GM12878 (cell line): ENCODE data around the gene CYSTM1. TPM values are rescaled to one million over a fixed set of nuclear protein-coding genes. Genes with fewer than 3 reads are reported as not detected.
A peak's percentile ranks its signal among the peaks of the same experiment; 100 is the strongest.

ENCODE experiments used
- ATAC-seq: fragments of 200-7000 bp; cut with Tn5 transposase; 3 replicates; pipeline ENCODE4 v1.9.1; 2020; ENCODE audit warnings: mild to moderate bottlenecking, moderate library complexity
- BruUV-seq: library from RNA; stranded (reverse); fragments of 400-500 nt; replicated peaks from 2 replicates; lab custom pipeline; 2021; lab: Mats Ljungman, UMichigan
- CTCF ChIA-PET: fragments of 300-600 bp; sonication (Branson Sonifier 250); formaldehyde crosslinking; extraction: SDS; loops from one replicate; lab custom pipeline; 2021; ENCODE audit warnings: inconsistent platforms; lab: Yijun Ruan, JAX
- POLR2A ChIA-PET: fragments of 350-600 bp; formaldehyde crosslinking; extraction: SDS; loops from one replicate; lab custom pipeline; 2021; ENCODE audit warnings: inconsistent platforms; lab: Charles Lee
- RAD21 ChIA-PET: fragments of 300-600 bp; sonication (Branson Sonifier 250); formaldehyde crosslinking; loops from one replicate; lab custom pipeline; 2023; ENCODE audit warnings: antibody characterized with exemption; ENCODE audit not compliant: unreplicated experiment; lab: Charles Lee
- SMC1A ChIA-PET: fragments of 300-600 bp; sonication (Branson Sonifier 250); formaldehyde crosslinking; loops from one replicate; lab custom pipeline; 2023; ENCODE audit not compliant: unreplicated experiment, uncharacterized antibody; lab: Charles Lee
- DNase-seq: peaks from one replicate; pipeline ENCODE4 v3.0.0-alpha.2; 2011; ENCODE audit warnings: low read depth, low spot score
- FAIRE-seq: peaks from 3 replicates; lab custom pipeline; 2011; peaks lifted over from hg19 to GRCh38; lab: Jason Lieb, UNC
- H2AFZ ChIP-seq: 2 replicates; pipeline ENCODE4 v1.6.0; 2011; ENCODE audit warnings: low read depth, low read length, control low read depth; ENCODE audit not compliant: control insufficient read depth
- H3K27ac ChIP-seq: 2 replicates; pipeline ENCODE4 v1.5.1; 2011; ENCODE audit warnings: control low read depth; ENCODE audit not compliant: control insufficient read depth, insufficient read depth
- H3K27me3 ChIP-seq, 2 experiments: replicated peaks in 1 of 2; 2 replicates each; pipeline versions ENCODE4 v1.6.0 to v1.6.1; 2011; ENCODE audit warnings: low read length in 1 of 2; ENCODE audit not compliant: control insufficient read depth in 2 of 2, insufficient read depth in 2 of 2
- H3K36me3 ChIP-seq, 2 experiments: 2 replicates each; pipeline ENCODE4 v1.5.1; 2011; ENCODE audit warnings: low read length in 1 of 2; ENCODE audit not compliant: control insufficient read depth in 2 of 2, insufficient read depth in 2 of 2
- H3K4me1 ChIP-seq: 2 replicates; pipeline ENCODE4 v1.6.1; 2011; ENCODE audit warnings: mild to moderate bottlenecking, low read length, moderate library complexity, mixed read lengths; ENCODE audit not compliant: control insufficient read depth, insufficient read depth
- H3K4me2 ChIP-seq: 2 replicates; pipeline ENCODE4 v1.6.0; 2011; ENCODE audit warnings: control low read depth; ENCODE audit not compliant: control insufficient read depth, insufficient read depth
- H3K4me3 ChIP-seq: fragments of 200-600 bp; sonication (generic); 2 replicates; pipeline ENCODE4 v1.5.1; 2016
- H3K79me2 ChIP-seq: 2 replicates; pipeline ENCODE4 v1.6.0; 2011; ENCODE audit warnings: low read length; ENCODE audit not compliant: control insufficient read depth, insufficient read depth
- H3K9ac ChIP-seq: 2 replicates; pipeline ENCODE4 v1.8.0; 2011; ENCODE audit warnings: low read length, control low read depth, mixed read lengths; ENCODE audit not compliant: control insufficient read depth, insufficient read depth
- H3K9me3 ChIP-seq: replicated peaks from 3 replicates; pipeline ENCODE4 v1.5.1; 2011; ENCODE audit warnings: mild to moderate bottlenecking, low read length; ENCODE audit not compliant: control insufficient read depth, insufficient read depth
- H4K20me1 ChIP-seq: 2 replicates; pipeline ENCODE4 v1.6.0; 2011; ENCODE audit not compliant: control insufficient read depth, insufficient read depth
- E2F8 ChIP-seq: fragments of 450-650 bp; IDR thresholded peaks from 2 replicates; pipeline ENCODE4 v1.6.1; 2018; ENCODE audit warnings: mild to moderate bottlenecking, low read depth, moderate library complexity; ENCODE audit not compliant: partially characterized antibody
- KLF5 ChIP-seq: fragments of 450-650 bp; IDR thresholded peaks from 2 replicates; pipeline ENCODE4 v1.6.1; 2014; ENCODE audit warnings: mild to moderate bottlenecking; ENCODE audit not compliant: partially characterized antibody
- MYB ChIP-seq: fragments of 150-350 bp; IDR thresholded peaks from 2 replicates; pipeline ENCODE4 v1.6.1; 2014; ENCODE audit warnings: mild to moderate bottlenecking, low read depth, low read length, borderline replicate concordance
- NBN ChIP-seq: fragments of 450-650 bp; IDR thresholded peaks from 2 replicates; pipeline ENCODE4 v1.6.1; 2016
- NR2F1 ChIP-seq: fragments of 450-650 bp; conservative IDR thresholded peaks from 2 replicates; pipeline ENCODE4 v1.6.1; 2017; ENCODE audit warnings: mild to moderate bottlenecking
- POLR2AphosphoS5 ChIP-seq: IDR thresholded peaks from 2 replicates; pipeline ENCODE4 v1.6.1; 2011; ENCODE audit warnings: mild to moderate bottlenecking, low read length, inconsistent platforms
- POU2F2 ChIP-seq: IDR thresholded peaks from 3 replicates; pipeline ENCODE4 v1.6.1; 2011; ENCODE audit warnings: low read depth, mild to moderate bottlenecking, low read length, borderline replicate concordance
- TAF1 ChIP-seq: IDR thresholded peaks from 2 replicates; pipeline ENCODE4 v1.6.1; 2011; ENCODE audit warnings: mild to moderate bottlenecking, low read depth, low read length, borderline replicate concordance
- ZNF207 ChIP-seq: fragments of 450-650 bp; IDR thresholded peaks from 2 replicates; pipeline ENCODE4 v1.6.1; 2014; ENCODE audit warnings: antibody characterized with exemption, mild to moderate bottlenecking, borderline replicate concordance
- ZNF384 ChIP-seq: IDR thresholded peaks from 2 replicates; pipeline ENCODE4 v1.6.1; 2012; ENCODE audit warnings: low read depth, mild to moderate bottlenecking, low read length, improper control_type of control experiment, borderline replicate concordance
- WGBS: methylation state at CpG from one replicate; pipeline ENCODE4 v1.1.6; 2016; ENCODE audit warnings: low lambda C conversion rate; ENCODE audit not compliant: insufficient replicate concordance, insufficient coverage; ENCODE audit errors: missing lambda C conversion rate; 5-methylcytosine and 5-hydroxymethylcytosine counted together
- in situ Hi-C: fragments of 300-500 bp; cut with MboI; formaldehyde crosslinking; loops from 9 replicates; pipeline ENCODE4 v1.14.3; 2018; ENCODE audit warnings: mixed read lengths
- intact Hi-C: fragments of 100-400 bp; cut with micrococcal nuclease; formaldehyde crosslinking; loops from one replicate; pipeline ENCODE4 v1.14.2; 2022; ENCODE audit not compliant: unreplicated experiment
- polyA plus RNA-seq, 11 experiments: library from polyadenylated mRNA; depleted of rRNA in 4 of 11; unstranded in 6 of 11; stranded (reverse) in 5 of 11; fragments of >200 nt; fragmentation: Nextera tagmentation in 4 of 11; fragmentation: Illumina TruSeq in 1 of 11; extraction: Ambion mirVana in 4 of 11; extraction: Trizol in 1 of 11; gene quantifications; 1 replicate in 1 of 11; 2 replicates in 10 of 11; pipeline versions ENCODE4 v1.2.1 to v1.2.3, GENCODE V29; 2011 to 2016; ENCODE audit warnings: inconsistent platforms in 2 of 11, missing spikeins in 2 of 11, low read depth in 1 of 11
- total RNA-seq, 4 experiments: library from RNA; depleted of rRNA in 3 of 4; stranded (reverse); fragments of >200 nt in 3 of 4; fragmentation: Illumina TruSeq in 1 of 4; extraction: Trizol in 1 of 4; gene quantifications; 2 replicates each; pipeline versions ENCODE4 v1.2.1 to v1.2.3, GENCODE V29; 2013 to 2021

The CYSTM1 gene
- total and polyA plus RNA-seq, 10 of the 15 experiments (the other 5 are each of a cell fraction or from before 2014, with no cell fraction given), result 52.7 to 261 (median 98.7) TPM

- intact Hi-C loops (loop anchor here (5.0 kb wide), 1 partner anchor 179 kb away; no protein-coding TSS in a partner anchor), in situ Hi-C loops (no loop called here)
- H3K4me2 ChIP-seq, result no peak overlapping the region
- ChIA-PET SMC1A (interaction anchor here (0.5 to 1.6 kb wide), 7 partner anchors 9 to 461 kb away, joined by 3 to 6 read pairs (median 3); partner anchors contain the start of gene TMCO6), CTCF (interaction anchor here (0.6 to 3.7 kb wide), 13 partner anchors 9 to 906 kb away, joined by 3 to 17 read pairs (median 4); no protein-coding TSS in a partner anchor), POLR2A (interaction anchor here (0.7 to 1.6 kb wide), 10 partner anchors 9 to 1145 kb away, joined by 3 to 10 read pairs (median 6); no protein-coding TSS in a partner anchor)
- H3K36me3 ChIP-seq, result no peaks in the 10 kb centered on the region
- no TSS peak for BruUV-seq
- WGBS, result 84% methylated on average over 6 of the region's 6 CpGs
- no peaks in the 10 kb centered on the region for H3K9me3 ChIP-seq
- no peak overlapping the region for H3K4me3 ChIP-seq
- peaks cover 22% of the 10 kb centered on the region for H3K4me1 ChIP-seq
- DNase-seq (no peak), FAIRE-seq (no peak)
- H3K27me3 ChIP-seq, result no peaks in the 10 kb centered on the region
- peaks cover 9% of the 10 kb centered on the region for H3K79me2 ChIP-seq
- H2AFZ ChIP-seq, result no peak overlapping the region
- 0 out of 2 replicates have a peak, but pooled peaks have one; percentile 47 for TF ChIP-seq ZNF384
- TF ChIP-seq NR2F1, result no peak
- TF ChIP-seq, all 136 proteins: peak for 1
- H3K9ac ChIP-seq, result no peak overlapping the region
- ATAC-seq, result no peak
- H4K20me1 ChIP-seq, result no peaks in the 10 kb centered on the region
- H3K27ac ChIP-seq, result no peak overlapping the region
- RAD21 ChIA-PET, result interaction anchor here (1.2 to 2.3 kb wide), 3 partner anchors 9 to 63 kb away, joined by 3 to 7 read pairs (median 3); no protein-coding TSS in a partner anchor
Observed at GRCh38 chr5:140178482-140179116, 3.6 kb downstream of the CYSTM1 start.

DNA sequence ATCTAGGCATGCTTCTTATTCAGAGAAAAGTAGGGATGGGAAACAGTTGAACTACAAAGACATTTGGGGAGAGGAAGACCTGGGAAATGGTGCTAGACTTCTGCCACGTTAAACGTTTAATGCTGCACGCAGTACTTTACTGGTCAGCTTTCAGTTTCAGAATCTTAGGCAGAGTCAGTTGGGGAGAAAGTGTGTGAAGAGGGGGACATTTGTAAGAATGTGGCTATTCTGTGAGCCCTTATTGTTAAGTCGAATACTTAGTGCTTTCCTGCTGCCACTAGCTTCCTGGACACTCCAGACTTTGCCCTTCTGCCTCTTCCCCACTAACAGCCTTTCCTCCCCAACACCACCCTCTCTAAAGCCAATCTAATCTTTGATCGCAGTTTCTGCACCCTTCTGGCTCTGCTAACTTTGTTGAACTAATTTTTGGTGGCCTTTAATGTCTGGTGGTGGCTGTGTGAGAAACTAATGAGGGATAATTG is 6.1 kb downstream of the CYSTM1 start:
- Histone ChIP-seq H3K79me2 (peaks cover 6% of the 10 kb centered on the region), H3K27ac (peak overlapping the region; percentile 67), H3K27me3 (no peaks in the 10 kb centered on the region), H3K4me1 (peaks cover 18% of the 10 kb centered on the region), H3K4me3 (peak overlapping the region; percentile 16; the same call in 1 of the 2 replicates), H2AFZ (peak overlapping the region; percentile 63), H3K4me2 (peak overlapping the region; percentile 51), H3K9me3 (no peaks in the 10 kb centered on the region), H3K36me3 (no peaks in the 10 kb centered on the region), H4K20me1 (no peaks in the 10 kb centered on the region), H3K9ac (peak overlapping the region; percentile 0; the same call in 1 of the 2 replicates)
- ChIA-PET SMC1A (interaction anchor here (0.8 to 2.4 kb wide), 17 partner anchors 8 to 212 kb away, joined by 3 to 13 read pairs (median 4); no protein-coding TSS in a partner anchor), POLR2A (interaction anchor here (0.8 kb wide), 1 partner anchor 12 kb away, joined by 6 read pairs; no protein-coding TSS in a partner anchor), RAD21 (interaction anchor here (0.8 to 1.5 kb wide), 5 partner anchors 26 to 108 kb away, joined by 3 to 5 read pairs (median 3); no protein-coding TSS in a partner anchor), CTCF (interaction anchor here (0.8 to 3.7 kb wide), 13 partner anchors 9 to 177 kb away, joined by 3 to 17 read pairs (median 4); no protein-coding TSS in a partner anchor)
- peak; percentile 86 for ATAC-seq
- FAIRE-seq, result peak; percentile 86
- in situ Hi-C loops, result no loop called here
- WGBS, result 41% methylated on average over 5 of the region's 5 CpGs
- peak; percentile 33 for DNase-seq
- intact Hi-C loops, result no loop called here
- BruUV-seq, result no TSS peak
- TF ChIP-seq ZNF207, result no peak
- TF ChIP-seq POU2F2, result peak; percentile 65; the same call in 1 of the 3 replicates
- TF ChIP-seq POLR2AphosphoS5, result peak; percentile 63
- TF ChIP-seq TAF1, result peak; percentile 36; the same call in 1 of the 2 replicates
- TF ChIP-seq NBN, result peak; percentile 67; the same call in 1 of the 2 replicates
- no peak for TF ChIP-seq MYB
- TF ChIP-seq KLF5, result no peak
- TF ChIP-seq E2F8, result no peak
